HG03521 (cell line): ENCODE data around the gene RCC2.

ENCODE experiments used
- ATAC-seq: cut with Tn5 transposase; IDR thresholded peaks from one replicate; pipeline ENCODE4 v1.9.1; 2021; ENCODE audit warnings: mild to moderate bottlenecking, moderate library complexity; ENCODE audit not compliant: unreplicated experiment

The RCC2 gene

DNA sequence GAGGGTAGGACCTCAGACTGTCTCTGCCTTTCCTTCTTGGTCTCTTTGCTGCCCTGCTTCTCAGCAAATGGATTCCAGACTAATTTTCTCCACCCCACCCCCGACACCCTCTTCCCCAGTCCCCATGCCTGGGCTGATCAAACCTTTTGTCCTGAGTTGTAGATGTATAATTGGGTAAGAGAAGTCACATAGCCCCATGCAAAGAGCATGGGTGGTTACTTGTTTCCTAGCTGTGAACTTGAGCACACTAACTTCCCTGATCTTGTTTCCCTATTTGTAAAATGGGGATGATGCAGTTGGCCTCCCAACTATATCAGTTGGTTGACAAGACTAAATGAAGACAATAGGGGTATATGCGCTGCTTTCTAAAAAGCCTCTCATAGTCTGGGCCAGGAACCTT lies 58.3 kb downstream of the RCC2 start:
- no peak for ATAC-seq

GRCh38 chr1:17377325-17377953 lies 62.0 kb downstream of the RCC2 start:
- no peak for ATAC-seq

DNA sequence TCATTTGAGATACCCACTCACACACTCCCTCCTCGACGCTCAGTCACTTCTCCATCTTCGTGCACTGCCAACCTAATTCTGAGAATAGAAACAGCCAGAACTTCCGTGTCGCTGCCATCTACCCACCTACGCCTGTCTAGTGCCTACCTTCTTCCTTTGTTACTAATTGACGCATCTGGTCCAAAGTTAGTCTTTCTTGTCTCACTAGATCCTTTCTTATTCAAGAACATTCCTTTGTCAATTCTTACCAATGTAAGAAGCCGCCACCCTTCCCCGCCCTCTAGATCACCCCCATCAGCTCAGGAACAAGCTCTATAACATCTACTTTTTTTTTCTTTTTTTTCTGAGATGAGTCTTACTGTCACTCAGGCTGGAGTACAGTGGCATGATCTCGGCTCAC lies 63.8 kb downstream of the RCC2 start:
- ATAC-seq: no peak

GRCh38 chr1:17372955-17373354 lies 66.5 kb downstream of the RCC2 start:
- ATAC-seq: no peak

DNA sequence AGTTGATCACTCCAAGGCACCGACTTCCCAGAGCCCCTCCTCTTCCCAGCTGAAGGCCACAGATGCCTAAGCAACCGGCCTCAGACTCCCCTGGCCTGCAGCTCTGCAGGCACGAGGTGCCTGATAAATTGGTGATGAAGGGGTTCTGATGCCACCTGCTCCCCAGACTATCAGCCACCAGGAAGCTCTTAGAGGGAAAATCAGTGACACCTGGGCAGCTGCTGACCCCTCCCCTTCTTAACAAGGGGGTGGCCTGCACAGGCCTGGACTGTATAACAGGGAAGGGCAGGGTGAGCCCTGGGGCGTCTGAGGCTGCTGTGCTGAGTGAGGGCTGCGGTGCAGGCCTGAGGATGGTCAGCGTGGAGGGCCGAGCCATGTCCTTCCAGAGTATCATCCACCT lies 67.6 kb downstream of the RCC2 start, which contains the start of gene PADI6:
TSS of gene PADI6 (plus strand) at position 301 of the 400 bp plus-strand sequence. CDS start at position 351, 50 bp downstream.
- ATAC-seq: no peak

GRCh38 chr1:17370618-17371017 lies 68.9 kb downstream of the RCC2 start:
- no peak for ATAC-seq

GRCh38 chr1:17369466-17369865 lies 70.0 kb downstream of the RCC2 start:
- ATAC-seq: no peak

GRCh38 chr1:17365293-17365692 lies 74.2 kb downstream of the RCC2 start:
- no peak for ATAC-seq

DNA sequence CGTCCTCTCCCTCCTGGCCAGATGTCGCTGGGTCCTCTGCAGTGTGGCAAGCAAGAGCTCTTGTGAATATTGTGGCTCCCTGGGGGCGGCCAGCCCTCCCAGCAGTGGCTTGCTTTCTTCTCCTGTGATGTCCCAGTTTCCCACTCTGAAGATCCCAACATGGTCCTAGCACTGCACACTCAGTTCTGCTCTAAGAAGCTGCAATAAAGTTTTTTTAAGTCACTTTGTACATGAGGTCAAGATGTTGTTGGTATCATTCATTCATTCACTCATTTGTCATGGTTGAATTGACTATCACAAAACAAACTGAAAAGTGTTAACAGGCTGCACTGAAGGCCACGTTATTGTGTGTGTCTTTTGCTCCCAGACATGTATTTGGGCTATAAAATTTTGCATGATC lies 75.7 kb downstream of the RCC2 start:
- no peak for ATAC-seq

DNA sequence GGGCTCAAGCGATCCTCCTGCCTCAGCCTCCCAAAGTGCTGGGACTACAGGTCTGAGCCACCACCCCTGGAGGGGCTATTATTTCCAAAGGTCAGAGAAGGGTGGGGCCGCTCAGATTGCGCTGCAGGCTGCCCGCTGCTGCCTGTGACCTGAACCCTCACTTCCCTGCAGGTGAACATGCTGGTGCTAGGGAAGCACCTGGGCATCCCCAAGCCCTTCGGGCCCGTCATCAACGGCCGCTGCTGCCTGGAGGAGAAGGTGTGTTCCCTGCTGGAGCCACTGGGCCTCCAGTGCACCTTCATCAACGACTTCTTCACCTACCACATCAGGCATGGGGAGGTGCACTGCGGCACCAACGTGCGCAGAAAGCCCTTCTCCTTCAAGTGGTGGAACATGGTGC lies 76.1 kb downstream of the RCC2 start:
- no peak for ATAC-seq

DNA sequence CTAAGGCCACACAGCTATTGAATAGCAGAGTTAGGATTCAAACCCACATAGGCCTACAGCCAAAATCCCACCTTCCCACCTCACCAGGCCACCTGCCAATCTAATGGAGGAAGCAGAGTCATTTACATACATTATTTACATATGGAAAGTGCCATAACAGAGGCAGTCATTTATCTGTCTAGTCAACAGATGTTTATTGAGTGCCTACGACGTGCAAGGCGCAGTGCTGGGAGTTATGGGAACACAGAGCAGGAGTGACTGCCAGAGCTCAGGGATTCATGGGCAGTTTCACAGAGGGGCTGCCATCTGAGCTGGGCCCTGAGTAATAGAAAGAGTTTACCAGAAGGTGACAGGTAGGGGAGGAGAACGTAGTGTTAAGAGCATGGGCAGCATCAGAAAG lies 77.8 kb downstream of the RCC2 start:
- ATAC-seq: no peak

DNA sequence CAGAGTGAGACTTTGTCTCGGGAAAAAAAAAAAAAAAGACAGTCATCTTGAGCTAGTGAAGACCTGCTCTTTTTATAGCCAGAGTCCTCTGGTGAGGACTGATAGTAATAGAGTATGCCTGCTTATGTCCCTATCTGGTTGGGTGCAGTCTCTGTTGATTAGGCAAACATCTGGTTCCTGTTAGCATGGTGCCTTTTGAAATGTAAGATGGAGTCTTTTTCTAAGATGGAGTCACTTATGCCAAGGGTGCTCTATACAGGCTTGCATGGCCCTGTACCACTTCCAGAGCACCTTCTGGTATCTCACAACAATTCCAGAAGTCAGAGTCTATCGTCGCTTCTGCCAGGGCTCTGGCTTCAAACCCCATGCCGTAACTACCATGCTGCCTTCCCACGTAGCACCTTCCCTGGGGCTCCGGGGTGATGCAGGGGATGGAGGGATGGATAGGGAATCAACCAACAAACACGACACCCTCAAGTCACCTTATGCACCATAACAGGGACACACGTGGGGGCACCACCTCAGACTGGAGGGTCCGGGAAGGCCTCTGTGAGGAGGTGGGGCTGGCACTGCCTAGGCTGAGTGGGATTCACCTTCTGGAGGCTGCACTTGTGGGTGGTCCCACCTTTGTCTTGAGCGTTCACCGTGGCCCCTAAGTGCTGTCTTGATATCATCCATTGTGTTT lies 79.1 kb downstream of the RCC2 start:
- no peak for ATAC-seq

DNA sequence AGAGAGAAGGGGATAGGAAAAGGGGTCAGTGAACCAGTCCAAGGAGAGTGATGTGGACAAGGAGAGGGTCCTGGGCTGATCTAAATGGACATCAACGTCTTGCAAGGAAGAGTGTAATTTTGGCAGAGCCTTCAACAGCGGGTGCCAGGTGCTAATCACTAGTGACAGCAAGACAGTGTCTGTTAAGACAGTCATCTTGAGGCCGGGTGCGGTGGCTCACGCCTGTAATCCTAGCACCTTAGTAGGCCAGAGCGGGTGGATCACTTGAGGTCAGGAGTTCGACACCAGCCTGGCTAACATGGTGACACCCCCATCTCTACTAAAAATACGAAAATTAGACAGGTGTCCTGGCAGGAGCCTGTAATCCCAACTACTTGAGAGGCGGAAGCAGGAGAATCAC lies 79.7 kb downstream of the RCC2 start:
- no peak for ATAC-seq

- ATAC-seq: no peak
These were observed 80.4 kb downstream of the RCC2 start for GRCh38 chr1:17359031-17359430.

- ATAC-seq: no peak
These were observed 80.9 kb downstream of the RCC2 start for GRCh38 chr1:17358557-17358956.
